Stimulated activated CD4-positive, alpha-beta T cell treated with anti-CD3 and anti-CD28 coated beads, Interleukin-15, amount 100 ng/mL, for 1 hour (primary cell): ENCODE data around the gene ZNF836.
"Not testable (repeated sequence)": the region's sequence is repeated elsewhere in the genome, so short reads cannot be mapped to it uniquely, and the experiment has no call there.

Experiments
- DNase-seq, 2 donors: peaks; one replicate each; pipeline ENCODE4 v3.0.0-alpha.2; 2020; ENCODE audit warnings: low read depth in 1 of 2, low spot score in 1 of 2

ZNF836 gene

DNA sequence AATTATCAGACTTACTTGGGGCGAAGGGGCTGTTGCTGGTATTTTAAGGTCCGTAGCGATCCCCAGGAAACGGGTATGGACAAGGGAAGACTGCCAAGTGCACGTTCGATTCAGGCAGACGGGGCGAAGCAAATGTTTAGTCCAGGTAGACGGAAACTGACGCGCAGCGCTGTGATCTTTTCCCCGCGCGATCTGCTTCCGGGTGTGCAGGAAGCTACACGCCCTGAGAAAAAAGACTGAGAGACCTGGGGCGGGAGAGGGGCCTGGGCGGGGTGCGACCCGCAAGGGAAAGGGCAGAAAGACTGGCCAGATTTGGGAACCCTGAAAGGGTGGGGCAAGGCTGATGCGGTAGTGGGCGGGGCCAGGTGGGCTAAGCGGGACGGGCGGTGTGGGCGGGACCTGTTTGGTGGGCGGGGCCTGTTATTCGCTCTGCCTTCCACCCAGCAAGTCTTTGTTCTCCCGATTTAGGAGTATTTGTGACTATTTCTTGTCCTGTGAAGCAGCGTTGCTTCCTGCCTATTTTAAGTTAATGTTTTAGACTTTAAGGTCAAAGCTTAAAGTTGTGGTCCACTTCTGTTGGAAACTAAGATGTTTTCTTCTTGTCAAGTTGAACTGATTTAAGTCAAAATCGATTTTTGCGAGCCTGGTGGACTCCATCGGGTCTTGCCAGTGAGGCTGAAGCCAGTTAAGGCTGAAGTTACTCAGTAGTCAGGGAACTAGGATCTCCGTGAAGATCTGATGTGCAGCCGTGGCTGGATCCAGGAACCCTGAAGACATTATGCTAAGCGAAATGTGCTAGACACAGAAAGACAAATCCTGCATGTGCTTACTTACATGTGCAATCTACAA, at the start of gene ZNF836:
ZNF836 (minus strand) TSS at position 301 of the 849 bp plus-strand sequence. CDS start 3,549 bp downstream, outside the sequence.
- peak; percentile 80 to 81 for DNase-seq

- DNase-seq = no peak
These were observed 49.6 kb upstream of the ZNF836 start for GRCh38 chr19:52221031-52221430.

DNA sequence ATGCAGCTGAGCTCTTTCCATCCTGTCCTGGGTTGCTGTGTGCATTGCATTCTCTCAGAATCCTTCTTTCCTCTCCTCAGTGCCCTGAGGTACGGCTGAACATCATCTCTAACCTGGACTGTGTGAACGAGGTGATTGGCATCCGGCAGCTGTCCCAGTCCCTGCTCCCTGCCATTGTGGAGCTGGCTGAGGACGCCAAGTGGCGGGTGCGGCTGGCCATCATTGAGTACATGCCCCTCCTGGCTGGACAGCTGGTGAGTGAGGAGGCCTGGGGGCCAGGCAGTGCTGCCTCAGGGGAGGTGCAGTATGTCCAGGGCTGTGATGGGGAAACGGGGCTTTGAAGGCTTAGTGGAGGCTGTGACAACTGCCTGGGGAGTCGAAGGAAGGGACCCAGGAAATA, 48.2 kb upstream of the ZNF836 start:
- DNase-seq = no peak

- no peak for DNase-seq
These were observed 46.2 kb upstream of the ZNF836 start for GRCh38 chr19:52217576-52217975.

DNA sequence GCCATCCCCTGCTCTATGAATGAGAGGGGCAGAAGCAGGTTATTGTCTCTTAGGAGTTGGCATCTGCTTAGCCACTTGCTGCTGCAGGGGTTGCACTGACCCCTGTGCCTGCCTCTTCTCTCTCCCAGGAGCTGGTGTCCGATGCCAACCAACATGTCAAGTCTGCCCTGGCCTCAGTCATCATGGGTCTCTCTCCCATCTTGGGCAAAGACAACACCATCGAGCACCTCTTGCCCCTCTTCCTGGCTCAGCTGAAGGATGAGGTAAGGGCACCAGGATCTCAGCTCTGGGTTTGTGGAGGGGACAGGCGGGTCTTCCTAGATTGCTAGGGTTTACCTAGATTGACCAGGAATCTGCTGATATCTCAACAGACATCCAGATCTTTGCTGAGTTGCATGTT, 45.0 kb upstream of the ZNF836 start:
- no peak for DNase-seq

- no peak for DNase-seq
These were observed 42.8 kb upstream of the ZNF836 start for GRCh38 chr19:52214241-52214640.

- DNase-seq = no peak
These were observed 41.3 kb upstream of the ZNF836 start for GRCh38 chr19:52212572-52213255.

DNA sequence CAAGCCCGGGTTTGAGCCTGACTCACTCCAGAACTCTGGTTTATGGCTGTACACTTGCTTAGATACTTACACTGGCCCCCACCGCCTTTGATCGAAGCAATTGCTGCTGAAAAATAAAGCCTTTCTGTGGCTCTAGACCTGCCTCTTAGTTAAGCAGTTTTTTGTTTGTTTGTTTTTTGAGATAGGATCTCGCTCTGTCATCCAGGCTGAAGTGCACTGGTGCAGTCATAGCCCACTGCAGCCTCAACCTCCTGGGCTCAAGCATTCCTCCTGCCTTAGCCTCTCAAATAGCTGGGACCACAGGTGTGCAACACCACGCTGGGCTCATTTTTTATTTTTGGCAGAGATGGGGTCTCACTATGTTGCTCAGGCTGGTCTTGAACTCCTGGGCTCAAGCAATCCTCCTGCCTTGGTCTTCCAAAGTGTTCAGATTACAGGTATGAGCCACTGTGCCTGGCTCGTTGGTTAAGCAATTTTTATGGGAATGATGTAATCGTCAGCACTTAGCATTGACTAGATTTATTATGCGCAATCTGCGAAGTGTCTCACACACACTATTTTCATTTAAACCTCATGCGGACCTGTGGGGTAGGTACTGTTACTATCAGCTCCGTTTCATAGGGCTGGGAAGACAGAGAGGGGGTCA, 40.6 kb upstream of the ZNF836 start:
- no peak for DNase-seq

- no peak for DNase-seq
These were observed 39.8 kb upstream of the ZNF836 start for GRCh38 chr19:52211203-52211602.

DNA sequence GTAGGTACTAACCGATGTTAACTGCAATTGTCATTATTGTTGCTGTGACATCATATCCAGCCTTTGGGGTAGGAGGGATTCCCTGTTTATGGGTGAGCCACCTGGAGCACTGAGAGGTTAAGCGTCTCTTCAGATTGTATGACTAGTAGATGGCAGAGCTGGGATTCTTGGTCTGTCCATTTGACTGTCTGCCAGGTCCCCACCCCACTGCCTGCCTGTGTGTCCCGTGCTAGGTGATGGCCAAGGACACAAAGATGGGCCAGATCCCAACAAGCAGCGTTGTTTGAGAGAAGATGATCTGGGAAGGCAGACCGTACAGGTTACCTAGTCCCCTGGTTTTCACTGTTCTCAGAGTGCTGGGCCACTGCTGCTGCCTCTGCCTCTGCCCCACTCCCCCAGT, 35.1 kb upstream of the ZNF836 start:
- no peak for DNase-seq

GRCh38 chr19:52200755-52201391, 29.5 kb upstream of the ZNF836 start:
- DNase-seq = not testable (repeated sequence)

DNA sequence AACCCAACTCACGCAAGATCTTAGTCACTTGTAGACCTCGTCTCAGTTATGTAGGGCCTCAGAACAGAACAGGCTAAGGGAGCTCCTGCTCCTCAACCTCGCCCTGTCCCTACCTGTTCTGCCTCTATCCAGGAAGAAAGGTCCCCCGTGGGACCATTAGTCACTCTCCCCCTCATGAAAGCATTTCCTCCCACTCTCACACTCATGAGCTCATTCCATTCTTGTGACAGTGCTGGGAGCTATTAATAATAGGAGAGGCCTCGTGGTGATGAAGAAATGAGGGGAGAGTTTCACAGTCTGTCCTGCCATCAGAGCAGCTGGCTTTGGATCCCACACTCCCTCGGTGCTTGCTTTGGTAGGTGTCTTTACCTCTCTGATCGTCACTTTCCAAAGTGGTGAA, 28.6 kb upstream of the ZNF836 start:
- DNase-seq = no peak

DNA sequence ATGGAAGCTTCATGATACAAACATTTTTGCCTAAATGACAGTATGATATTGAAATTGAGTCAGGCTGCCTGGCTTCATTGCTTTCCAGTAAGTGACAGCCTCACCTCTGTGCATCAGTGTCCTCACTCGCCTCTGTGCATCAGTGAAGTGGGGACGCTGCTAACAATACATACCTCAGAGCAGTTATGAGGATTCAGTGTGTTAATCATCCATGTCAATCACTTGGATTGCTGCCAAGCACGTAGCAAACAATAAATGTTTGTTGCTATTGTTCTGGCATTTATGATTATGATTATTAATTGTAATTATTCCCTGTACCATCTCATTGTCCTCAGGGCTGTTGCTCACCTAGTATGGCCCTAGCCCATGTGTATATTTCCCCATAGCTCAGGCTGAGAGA, 27.3 kb upstream of the ZNF836 start:
- no peak for DNase-seq

DNA sequence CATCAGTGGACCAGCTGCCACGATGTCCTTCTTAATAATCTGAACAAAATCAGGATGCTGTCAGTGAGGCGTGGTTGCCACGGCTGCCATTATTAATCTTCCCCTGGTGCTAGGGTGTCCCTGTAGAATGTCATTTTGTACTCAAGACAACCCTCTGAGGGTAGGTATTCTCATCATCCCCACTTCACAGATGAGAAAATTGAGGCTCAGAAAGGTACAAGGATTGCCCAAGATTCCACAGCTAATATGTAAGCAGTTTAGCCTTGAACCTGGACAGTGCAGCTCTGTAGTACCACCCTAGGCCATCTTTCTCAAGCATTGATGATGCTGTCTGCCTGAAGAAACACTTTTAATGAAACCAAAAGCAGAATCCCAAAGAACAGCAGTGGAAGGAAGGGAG, 26.5 kb upstream of the ZNF836 start:
- DNase-seq = no peak

GRCh38 chr19:52196256-52196967, 25.0 kb upstream of the ZNF836 start:
- DNase-seq = no peak

DNA sequence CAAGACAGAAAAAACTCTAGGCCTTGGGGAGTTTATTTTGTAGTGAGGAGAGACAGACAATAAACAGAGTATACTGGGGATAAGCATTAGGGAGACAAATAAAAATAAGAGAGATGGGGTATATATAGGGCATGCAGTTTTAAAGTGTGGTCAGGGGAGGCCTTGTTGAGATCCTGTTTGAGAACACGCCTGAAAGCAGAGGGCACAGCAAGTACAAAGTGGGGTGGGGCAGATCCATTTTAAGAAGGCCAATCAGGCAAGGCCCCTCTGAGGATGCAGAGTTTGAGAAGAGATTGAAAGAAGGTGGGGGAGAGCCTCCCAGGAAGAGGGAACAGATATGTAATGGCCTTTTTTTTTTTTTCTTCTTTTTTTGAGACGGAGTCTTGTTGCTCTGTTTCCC, 20.5 kb upstream of the ZNF836 start:
- DNase-seq = no peak

- DNase-seq = no peak
These were observed 20.0 kb upstream of the ZNF836 start for GRCh38 chr19:52191389-52191788.

- DNase-seq = no peak
These were observed 19.3 kb upstream of the ZNF836 start for GRCh38 chr19:52190487-52191293.

DNA sequence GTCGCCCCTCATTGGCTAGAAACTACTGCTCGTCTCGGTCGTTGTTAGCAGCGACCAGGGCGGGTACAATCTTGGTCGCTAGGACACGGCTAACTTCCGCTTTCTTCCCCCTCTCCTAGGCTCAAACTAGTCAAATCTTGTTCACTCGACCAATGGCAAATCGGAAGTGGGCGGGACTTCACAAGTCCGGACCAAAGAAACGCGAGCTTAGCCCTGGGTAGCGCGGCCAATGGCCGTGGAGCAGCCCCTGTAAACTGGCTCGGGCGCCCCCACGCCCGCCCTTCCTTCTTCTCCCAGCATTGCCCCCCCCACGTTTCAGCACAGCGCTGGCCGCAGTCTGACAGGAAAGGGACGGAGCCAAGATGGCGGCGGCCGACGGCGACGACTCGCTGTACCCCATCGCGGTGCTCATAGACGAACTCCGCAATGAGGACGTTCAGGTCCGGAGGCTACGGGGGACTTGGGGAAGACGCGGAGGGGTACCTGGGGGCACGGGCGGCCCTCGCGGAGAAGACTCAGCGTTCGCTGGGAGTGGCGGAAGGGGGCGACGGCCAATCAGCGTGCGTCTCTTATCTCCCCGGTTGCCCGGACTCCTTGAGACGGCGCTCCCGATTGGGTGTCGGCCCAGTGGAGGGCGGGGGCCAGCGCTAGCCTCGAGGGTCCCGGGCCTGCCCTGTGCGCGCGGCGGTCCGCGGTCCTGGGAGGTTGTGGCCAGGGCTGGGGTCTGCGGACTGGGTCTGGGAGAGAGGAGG, 18.5 kb upstream of the ZNF836 start, which contains the start of gene PPP2R1A:
PPP2R1A (plus strand) TSS at position 318 of the 752 bp plus-strand sequence; CDS start at position 363, 45 bp downstream.
- DNase-seq = peak; percentile 93 to 96
